Measurements from ENCODE around the gene PPP1R9A. TPM values are rescaled to one million over a fixed set of nuclear protein-coding genes. Genes with fewer than 3 reads are reported as not detected.

The PPP1R9A gene
- total RNA-seq, 2 experiments from 2014 or later, result not detected

DNA sequence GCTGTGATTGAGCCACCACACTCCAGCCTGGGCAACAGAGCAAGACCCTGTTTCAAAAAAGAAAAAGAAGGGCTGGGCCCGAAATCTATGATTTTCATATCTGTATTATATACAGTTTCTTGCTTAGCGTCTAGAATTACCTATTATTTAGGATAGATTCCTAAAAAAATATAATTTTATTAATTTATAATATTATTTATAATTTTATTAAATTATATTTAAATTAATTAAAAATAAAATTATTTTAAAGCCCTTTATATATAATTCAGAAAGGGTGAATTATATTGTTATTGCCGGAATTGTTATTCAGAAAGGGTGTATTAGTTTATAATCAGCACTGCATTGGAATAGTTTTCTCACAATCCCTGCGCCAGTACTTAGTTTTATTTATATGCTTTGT, 14.5 kb downstream of the PPP1R9A start:
- H3K9me3 Mint-ChIP-seq (ENCODE audit: low read depth), result no peaks in the 10 kb centered on the region
- no peak for ATAC-seq
- no peak for DNase-seq
- intact Hi-C loops (cut with DNase I, micrococcal nuclease), result no loop called here
- no peak overlapping the region for H3K27ac Mint-ChIP-seq
- peaks cover 4% of the 10 kb centered on the region for H3K27me3 Mint-ChIP-seq
- no peak overlapping the region for H3K4me3 Mint-ChIP-seq
- ChIA-PET POLR2A (no interaction called here), CTCF (no interaction called here)
- H3K36me3 Mint-ChIP-seq (ENCODE audit: low read depth), result no peaks in the 10 kb centered on the region
- H3K4me1 Mint-ChIP-seq, result no peaks in the 10 kb centered on the region

DNA sequence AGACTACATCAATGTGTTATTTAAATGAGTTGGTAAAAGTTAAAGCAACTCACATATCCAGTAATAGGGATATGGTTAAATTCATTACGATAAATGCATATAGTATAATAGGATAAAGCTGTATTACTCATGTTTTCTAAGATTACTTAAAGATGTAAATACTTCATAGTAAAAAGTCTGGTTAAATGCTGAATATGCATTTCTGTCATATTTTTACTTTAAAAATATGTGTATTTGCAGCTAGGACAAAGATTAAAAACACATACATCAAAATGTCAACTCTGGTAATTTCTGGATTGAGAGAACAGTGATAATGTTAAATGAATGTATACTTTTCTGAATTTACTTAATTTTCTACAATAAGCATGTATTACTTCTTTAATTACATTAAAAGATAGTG, 15.1 kb downstream of the PPP1R9A start:
- POLR2A ChIA-PET, result no interaction called here
- peaks cover 4% of the 10 kb centered on the region for H3K27me3 Mint-ChIP-seq
- intact Hi-C loops (cut with DNase I, micrococcal nuclease), result no loop called here
- no peaks in the 10 kb centered on the region for H3K9me3 Mint-ChIP-seq (ENCODE audit: low read depth)
- no peaks in the 10 kb centered on the region for H3K36me3 Mint-ChIP-seq (ENCODE audit: low read depth)
- no peaks in the 10 kb centered on the region for H3K4me1 Mint-ChIP-seq
- no peak for ATAC-seq
- CTCF ChIA-PET, result no interaction called here
- no peak for DNase-seq
- H3K27ac Mint-ChIP-seq, result no peak overlapping the region
- H3K4me3 Mint-ChIP-seq, result no peak overlapping the region

GRCh38 chr7:94923412-94923811, 16.0 kb downstream of the PPP1R9A start:
- ChIA-PET CTCF (no interaction called here), POLR2A (no interaction called here)
- ATAC-seq (no peak), DNase-seq (no peak)
- Mint-ChIP-seq H3K27ac (no peak overlapping the region), H3K4me3 (no peak overlapping the region), H3K36me3 (ENCODE audit: low read depth) (no peaks in the 10 kb centered on the region), H3K27me3 (peaks cover 4% of the 10 kb centered on the region), H3K9me3 (ENCODE audit: low read depth) (no peaks in the 10 kb centered on the region), H3K4me1 (no peaks in the 10 kb centered on the region)
- intact Hi-C loops (cut with DNase I, micrococcal nuclease), result no loop called here

GRCh38 chr7:94928168-94928707, 20.8 kb downstream of the PPP1R9A start:
- ChIA-PET CTCF (interaction anchor here (1.7 kb wide), 1 partner anchor 15 kb away, joined by 4 read pairs; no protein-coding TSS in a partner anchor), POLR2A (no interaction called here)
- Mint-ChIP-seq H3K4me3 (no peak overlapping the region), H3K27ac (no peak overlapping the region), H3K9me3 (ENCODE audit: low read depth) (no peaks in the 10 kb centered on the region), H3K36me3 (ENCODE audit: low read depth) (no peaks in the 10 kb centered on the region), H3K27me3 (no peaks in the 10 kb centered on the region), H3K4me1 (no peaks in the 10 kb centered on the region)
- intact Hi-C loops (cut with DNase I, micrococcal nuclease), result no loop called here
- DNase-seq (no peak), ATAC-seq (no peak)

- DNase-seq (no peak), ATAC-seq (no peak)
- H3K36me3 Mint-ChIP-seq (ENCODE audit: low read depth), result no peaks in the 10 kb centered on the region
- no peaks in the 10 kb centered on the region for H3K9me3 Mint-ChIP-seq (ENCODE audit: low read depth)
- intact Hi-C loops (cut with DNase I, micrococcal nuclease), result no loop called here
- H3K4me3 Mint-ChIP-seq, result no peak overlapping the region
- H3K27me3 Mint-ChIP-seq, result peaks cover 2% of the 10 kb centered on the region
- H3K4me1 Mint-ChIP-seq, result no peaks in the 10 kb centered on the region
- CTCF ChIA-PET, result interaction anchor here (0.5 kb wide), 1 partner anchor 1118 kb away, joined by 3 read pairs; no protein-coding TSS in a partner anchor
- H3K27ac Mint-ChIP-seq, result no peak overlapping the region
- POLR2A ChIA-PET, result no interaction called here
Observed at GRCh38 chr7:94933256-94933990, 26.0 kb downstream of the PPP1R9A start.

DNA sequence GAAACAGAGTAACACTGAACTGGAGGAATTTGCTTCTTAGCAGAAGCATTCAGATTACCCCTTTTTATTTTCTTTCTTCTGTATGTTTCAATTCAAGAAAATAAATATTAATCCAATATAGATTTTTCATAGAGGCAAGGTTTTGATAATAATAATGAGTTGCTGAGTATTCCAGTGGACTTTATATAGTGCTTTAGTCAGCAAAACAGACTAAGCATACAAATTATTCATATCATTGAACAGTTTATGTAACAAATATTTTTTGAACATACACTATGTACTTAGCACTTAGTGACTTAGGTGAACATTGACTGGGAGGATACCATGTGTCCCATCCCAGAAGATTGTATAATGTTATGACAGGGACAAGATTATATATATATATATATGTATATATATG, 32.0 kb downstream of the PPP1R9A start:
- H3K36me3 Mint-ChIP-seq (ENCODE audit: low read depth), result no peaks in the 10 kb centered on the region
- POLR2A ChIA-PET, result no interaction called here
- ATAC-seq, result no peak
- peaks cover 2% of the 10 kb centered on the region for H3K27me3 Mint-ChIP-seq
- no peak overlapping the region for H3K27ac Mint-ChIP-seq
- intact Hi-C loops (cut with DNase I, micrococcal nuclease), result no loop called here
- no peak overlapping the region for H3K4me3 Mint-ChIP-seq
- CTCF ChIA-PET, result no interaction called here
- no peaks in the 10 kb centered on the region for H3K9me3 Mint-ChIP-seq (ENCODE audit: low read depth)
- H3K4me1 Mint-ChIP-seq, result no peaks in the 10 kb centered on the region
- DNase-seq, result no peak

DNA sequence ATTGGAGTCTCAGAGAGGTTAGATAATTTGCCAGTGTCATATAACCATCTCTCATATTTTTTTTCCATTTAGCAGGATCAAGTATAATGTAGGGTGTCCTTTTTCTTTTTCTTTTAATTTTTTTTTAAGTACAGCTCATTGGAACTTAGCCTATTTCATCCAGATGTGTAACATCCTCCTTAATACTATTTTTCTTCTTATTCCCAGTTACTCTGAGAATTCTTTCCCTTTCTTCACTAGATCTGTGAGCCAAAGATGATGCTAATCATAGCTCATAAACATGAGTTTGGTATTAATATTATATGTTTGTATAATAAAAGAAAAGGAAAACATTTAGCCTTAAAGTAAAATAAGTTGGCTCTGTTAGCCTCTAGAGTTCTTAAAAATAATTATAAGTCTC, 32.8 kb downstream of the PPP1R9A start:
- DNase-seq, result no peak

DNA sequence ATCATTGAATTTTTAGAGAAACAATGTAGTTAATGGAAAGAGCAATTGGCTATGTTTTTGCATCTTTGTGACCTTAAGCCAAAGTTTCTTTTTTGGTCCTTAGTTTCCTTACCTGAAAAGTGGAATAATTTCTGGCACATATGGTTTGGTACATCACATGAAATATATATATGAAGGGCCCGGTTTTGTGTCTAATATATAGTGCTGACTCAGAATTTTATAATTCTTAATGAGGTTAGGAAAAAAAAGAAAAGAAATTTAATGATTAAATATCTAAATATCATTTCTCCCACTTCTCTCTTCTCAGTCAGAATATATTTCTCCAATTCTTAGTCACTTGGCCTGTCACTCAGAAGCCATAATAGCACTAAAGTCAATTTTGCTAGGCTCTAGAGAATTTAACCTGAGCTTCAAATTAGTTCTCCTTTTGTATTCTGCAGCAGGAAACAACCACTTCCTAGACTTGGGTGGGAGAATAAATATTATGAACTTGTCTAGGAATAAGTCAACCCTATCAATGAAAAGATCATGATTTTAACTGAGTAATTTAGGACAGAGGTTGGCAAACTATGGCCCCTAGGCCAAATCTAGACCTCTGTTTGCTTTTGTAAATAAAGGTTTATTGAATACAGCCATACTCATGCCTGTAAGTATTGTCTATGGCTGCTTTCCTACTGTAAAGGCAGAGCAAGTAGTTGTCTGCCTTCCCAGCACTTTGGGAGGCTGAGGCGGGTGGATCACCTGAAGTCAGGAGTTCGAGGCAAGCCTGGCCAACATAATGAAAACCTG, 34.6 kb downstream of the PPP1R9A start:
- Mint-ChIP-seq H3K36me3 (ENCODE audit: low read depth) (no peaks in the 10 kb centered on the region), H3K9me3 (ENCODE audit: low read depth) (no peaks in the 10 kb centered on the region), H3K4me3 (no peak overlapping the region), H3K27me3 (no peaks in the 10 kb centered on the region), H3K4me1 (no peaks in the 10 kb centered on the region), H3K27ac (no peak overlapping the region)
- ChIA-PET CTCF (interaction anchor here (0.8 kb wide), 1 partner anchor 243 kb away, joined by 3 read pairs; no protein-coding TSS in a partner anchor), POLR2A (no interaction called here)
- ATAC-seq, result no peak
- intact Hi-C loops (cut with DNase I, micrococcal nuclease), result no loop called here
- DNase-seq, result no peak

More for the DNA sequence above, 32.8 kb downstream of the PPP1R9A start:
- Mint-ChIP-seq H3K27me3 (peaks cover 2% of the 10 kb centered on the region), H3K4me3 (no peak overlapping the region), H3K9me3 (ENCODE audit: low read depth) (no peaks in the 10 kb centered on the region), H3K27ac (no peak overlapping the region), H3K4me1 (no peaks in the 10 kb centered on the region), H3K36me3 (ENCODE audit: low read depth) (no peaks in the 10 kb centered on the region)
- CTCF ChIA-PET, result interaction anchor here (1.2 kb wide), 1 partner anchor 69 kb away, joined by 3 read pairs; no protein-coding TSS in a partner anchor
- POLR2A ChIA-PET, result no interaction called here
- intact Hi-C loops (cut with DNase I, micrococcal nuclease), result no loop called here
- ATAC-seq, result no peak

GRCh38 chr7:94943134-94943533, 35.7 kb downstream of the PPP1R9A start:
- no peak for ATAC-seq
- H3K9me3 Mint-ChIP-seq (ENCODE audit: low read depth), result no peaks in the 10 kb centered on the region
- no peak for DNase-seq
- ChIA-PET CTCF (interaction anchor here (1.2 kb wide), 1 partner anchor 16 kb away, joined by 4 read pairs; no protein-coding TSS in a partner anchor), POLR2A (no interaction called here)
- H3K36me3 Mint-ChIP-seq (ENCODE audit: low read depth), result no peaks in the 10 kb centered on the region
- no peaks in the 10 kb centered on the region for H3K4me1 Mint-ChIP-seq
- H3K4me3 Mint-ChIP-seq, result no peak overlapping the region
- H3K27ac Mint-ChIP-seq, result no peak overlapping the region
- intact Hi-C loops (cut with DNase I, micrococcal nuclease), result no loop called here
- H3K27me3 Mint-ChIP-seq, result peaks cover 2% of the 10 kb centered on the region

DNA sequence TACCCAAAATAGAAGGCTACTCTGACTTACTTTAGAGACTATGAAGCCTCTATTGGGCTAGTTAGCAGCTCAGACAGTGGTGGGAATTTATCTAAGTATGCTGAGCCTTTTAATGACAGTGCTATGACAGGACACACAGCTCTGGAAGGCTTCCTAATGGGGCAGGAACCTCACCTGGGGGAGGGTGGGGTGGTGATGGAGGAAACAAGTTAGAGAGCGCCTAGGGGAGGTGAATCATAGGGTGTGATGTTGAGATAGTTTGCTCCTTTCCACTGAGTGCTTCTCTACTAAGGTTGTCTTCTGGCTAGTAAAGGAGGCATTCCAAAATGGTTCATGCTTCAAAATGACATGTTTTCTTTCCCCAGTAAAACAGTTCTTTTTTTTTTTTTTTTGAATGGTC, 42.1 kb downstream of the PPP1R9A start:
- no peak for ATAC-seq
- Mint-ChIP-seq H3K4me1 (no peaks in the 10 kb centered on the region), H3K9me3 (ENCODE audit: low read depth) (no peaks in the 10 kb centered on the region), H3K27ac (no peak overlapping the region), H3K4me3 (no peak overlapping the region), H3K27me3 (peaks cover 2% of the 10 kb centered on the region), H3K36me3 (ENCODE audit: low read depth) (no peaks in the 10 kb centered on the region)
- intact Hi-C loops (cut with DNase I, micrococcal nuclease), result no loop called here
- ChIA-PET POLR2A (no interaction called here), CTCF (interaction anchor here (1.0 kb wide), 1 partner anchor 20 kb away, joined by 3 read pairs; no protein-coding TSS in a partner anchor)
- no peak for DNase-seq

GRCh38 chr7:94955807-94956206, 48.4 kb downstream of the PPP1R9A start:
- ATAC-seq (no peak), DNase-seq (no peak)
- no peaks in the 10 kb centered on the region for H3K9me3 Mint-ChIP-seq (ENCODE audit: low read depth)
- no peaks in the 10 kb centered on the region for H3K4me1 Mint-ChIP-seq
- intact Hi-C loops (cut with DNase I, micrococcal nuclease), result no loop called here
- CTCF ChIA-PET, result no interaction called here
- H3K36me3 Mint-ChIP-seq (ENCODE audit: low read depth), result no peaks in the 10 kb centered on the region
- no peaks in the 10 kb centered on the region for H3K27me3 Mint-ChIP-seq
- POLR2A ChIA-PET, result no interaction called here
- no peak overlapping the region for H3K27ac Mint-ChIP-seq
- no peak overlapping the region for H3K4me3 Mint-ChIP-seq

DNA sequence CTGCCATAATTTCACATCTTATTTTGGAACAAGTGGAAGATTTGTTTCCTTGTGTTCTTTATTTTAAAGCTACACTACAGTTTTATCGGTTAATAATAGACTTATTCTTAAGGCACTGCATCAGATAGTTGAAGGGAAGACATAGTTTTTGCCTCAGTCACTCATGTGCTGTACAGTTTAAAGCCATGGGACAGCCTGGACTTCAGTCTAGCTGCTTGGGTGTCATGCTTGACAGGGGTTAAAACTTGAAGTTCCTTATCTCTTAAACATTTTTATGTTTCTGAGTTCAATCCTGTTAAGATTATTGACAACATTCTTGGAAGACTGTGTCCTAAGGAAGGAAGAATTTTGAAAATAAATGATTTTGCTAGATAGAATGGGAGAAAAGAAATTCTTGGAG, 49.7 kb downstream of the PPP1R9A start:
- Mint-ChIP-seq H3K27me3 (no peaks in the 10 kb centered on the region), H3K4me1 (no peaks in the 10 kb centered on the region), H3K4me3 (no peak overlapping the region), H3K36me3 (ENCODE audit: low read depth) (no peaks in the 10 kb centered on the region), H3K9me3 (ENCODE audit: low read depth) (no peaks in the 10 kb centered on the region), H3K27ac (no peak overlapping the region)
- POLR2A ChIA-PET, result no interaction called here
- CTCF ChIA-PET, result no interaction called here
- intact Hi-C loops (cut with DNase I, micrococcal nuclease), result no loop called here
- no peak for DNase-seq
- ATAC-seq, result no peak
